Measurements from ENCODE around the gene MYADML2. TPM values are rescaled to one million over a fixed set of nuclear protein-coding genes. Genes with fewer than 3 reads are reported as not detected.

MYADML2 gene
- total and polyA plus RNA-seq, 10 of the 15 experiments (the other 5 are each of a cell fraction or from before 2014, with no cell fraction given), result not detected

DNA sequence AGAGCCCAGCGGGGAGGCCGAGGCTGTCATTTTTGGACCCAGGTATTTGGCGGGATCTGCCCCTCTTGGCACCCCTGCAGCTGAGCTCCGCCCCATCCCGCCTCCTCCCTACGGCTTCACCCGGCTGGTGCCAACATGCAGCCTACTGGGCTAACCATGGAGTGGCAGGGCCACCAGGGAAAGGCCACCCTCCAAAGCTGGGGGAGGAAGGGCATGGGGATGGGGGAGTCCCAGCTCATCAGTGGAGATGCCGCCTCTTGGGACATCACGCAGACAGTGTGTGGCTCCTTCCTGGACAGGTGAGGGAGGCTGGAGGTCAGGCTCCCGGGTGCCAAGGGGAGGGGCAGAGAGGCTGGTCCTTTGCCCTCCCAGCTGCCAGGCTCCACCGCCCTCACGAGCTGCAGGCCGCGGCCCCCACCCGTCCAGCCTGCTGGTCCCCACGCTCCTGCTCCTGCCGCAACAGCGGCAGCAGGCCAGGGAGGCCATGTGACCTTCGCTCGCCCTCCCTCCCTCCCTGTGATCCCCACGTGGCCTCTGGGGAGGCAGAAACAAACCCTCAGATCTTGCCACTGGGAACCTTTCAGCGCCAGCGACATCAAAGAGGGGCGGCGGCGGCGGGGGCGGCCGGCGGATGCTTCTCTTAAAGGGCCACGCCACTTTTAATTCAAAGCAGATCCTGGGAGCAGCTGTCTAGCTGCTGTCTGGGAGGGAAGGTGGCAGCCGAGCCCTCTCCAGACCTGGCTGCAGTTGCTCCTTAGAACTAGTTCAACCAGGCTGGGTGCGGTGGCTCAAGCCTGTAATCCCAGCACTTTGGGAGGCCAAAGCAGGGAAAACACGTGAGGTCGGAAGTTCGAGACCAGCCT, 20.7 kb upstream of the MYADML2 start:
- FAIRE-seq (peak; percentile 88), ATAC-seq (peak; percentile 98), DNase-seq (ENCODE audit: low read depth, low spot score) (peak; percentile 40)
- no peak overlapping the region; the same call in 1 of the 2 replicates for H3K9ac ChIP-seq (ENCODE audit: control insufficient read depth, insufficient read depth, low read length)
- no peaks in the 10 kb centered on the region; the same call in 2 of the 3 replicates for H3K9me3 ChIP-seq (replicated peaks; ENCODE audit: control insufficient read depth, insufficient read depth, low read length)
- H3K4me2 ChIP-seq (ENCODE audit: control insufficient read depth, insufficient read depth), result peak overlapping the region; percentile 49
- ChIA-PET SMC1A (ENCODE audit: uncharacterized antibody, unreplicated experiment) (interaction anchor here (1.0 to 2.0 kb wide), 4 partner anchors 9 to 70 kb away, joined by 3 to 9 read pairs (median 6); partner anchors contain the start of genes ASPSCR1 and DCXR), RAD21 (ENCODE audit: unreplicated experiment) (interaction anchor here (0.6 to 1.9 kb wide), 6 partner anchors 8 to 73 kb away, joined by 3 to 12 read pairs (median 4); partner anchors contain the start of genes CENPX and LRRC45), POLR2A (interaction anchor here (0.6 to 2.3 kb wide), 16 partner anchors 9 to 785 kb away, joined by 3 to 18 read pairs (median 3); partner anchors contain the start of genes ASPSCR1, DCXR, FASN and MCRIP1), CTCF (interaction anchor here (0.7 to 2.9 kb wide), 4 partner anchors 8 to 54 kb away, joined by 3 to 28 read pairs (median 5); partner anchors contain the start of genes CENPX and LRRC45)
- H3K27ac ChIP-seq (ENCODE audit: control insufficient read depth, insufficient read depth), result no peak overlapping the region
- peaks cover 1 to 5% of the 10 kb centered on the region in 2 experiments; a peak in 3 of 4 replicates for H3K27me3 ChIP-seq (replicated peaks in 1 of 2; ENCODE audit: control insufficient read depth in 2 of 2, insufficient read depth in 2 of 2, low read length in 1 of 2)
- intact Hi-C loops (cut with micrococcal nuclease; ENCODE audit: unreplicated experiment), result loop anchor here (5.0 kb wide), 1 partner anchor 40 kb away; the partner anchor contains the start of gene MAFG
- in situ Hi-C loops (cut with MboI), result no loop called here
- WGBS (ENCODE audit: insufficient coverage, insufficient replicate concordance, low lambda C conversion rate, missing lambda C conversion rate), result 40% methylated on average over 15 of the region's 36 CpGs
- peak overlapping the region; percentile 77 for H2AFZ ChIP-seq (ENCODE audit: control insufficient read depth, low read depth, low read length)
- no peaks in the 10 kb centered on the region for H4K20me1 ChIP-seq (ENCODE audit: control insufficient read depth, insufficient read depth)
- H3K36me3 ChIP-seq (ENCODE audit: control insufficient read depth in 2 of 2, insufficient read depth in 2 of 2, low read length in 1 of 2), result no peaks in the 10 kb centered on the region
- H3K4me3 ChIP-seq, result no peak overlapping the region
- no peaks in the 10 kb centered on the region for H3K79me2 ChIP-seq (ENCODE audit: control insufficient read depth, insufficient read depth, low read length)
- H3K4me1 ChIP-seq (ENCODE audit: control insufficient read depth, insufficient read depth, low read length), result peaks cover 18% of the 10 kb centered on the region
- BruUV-seq (replicated peaks), result no TSS peak
- peak; percentile 76 for TF ChIP-seq POLR2A (IDR thresholded peaks at IDR 0.05; ENCODE audit: low read depth, low read length)
- TF ChIP-seq, protein P1, sequence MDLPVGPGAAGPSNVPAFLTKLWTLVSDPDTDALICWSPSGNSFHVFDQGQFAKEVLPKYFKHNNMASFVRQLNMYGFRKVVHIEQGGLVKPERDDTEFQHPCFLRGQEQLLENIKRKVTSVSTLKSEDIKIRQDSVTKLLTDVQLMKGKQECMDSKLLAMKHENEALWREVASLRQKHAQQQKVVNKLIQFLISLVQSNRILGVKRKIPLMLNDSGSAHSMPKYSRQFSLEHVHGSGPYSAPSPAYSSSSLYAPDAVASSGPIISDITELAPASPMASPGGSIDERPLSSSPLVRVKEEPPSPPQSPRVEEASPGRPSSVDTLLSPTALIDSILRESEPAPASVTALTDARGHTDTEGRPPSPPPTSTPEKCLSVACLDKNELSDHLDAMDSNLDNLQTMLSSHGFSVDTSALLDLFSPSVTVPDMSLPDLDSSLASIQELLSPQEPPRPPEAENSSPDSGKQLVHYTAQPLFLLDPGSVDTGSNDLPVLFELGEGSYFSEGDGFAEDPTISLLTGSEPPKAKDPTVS (IDR thresholded peaks at IDR 0.05; ENCODE audit: low read depth, low read length), result no peak
- no peak for TF ChIP-seq RUNX3 (IDR thresholded peaks at IDR 0.05; ENCODE audit: low read length)
- TF ChIP-seq NR2F1 (conservative IDR thresholded peaks at IDR 0.05), result peak; percentile 87
- TF ChIP-seq KAT2A (conservative IDR thresholded peaks at IDR 0.05; ENCODE audit: control insufficient read depth, low read depth, low read length), result no peak
- TF ChIP-seq, protein P2, sequence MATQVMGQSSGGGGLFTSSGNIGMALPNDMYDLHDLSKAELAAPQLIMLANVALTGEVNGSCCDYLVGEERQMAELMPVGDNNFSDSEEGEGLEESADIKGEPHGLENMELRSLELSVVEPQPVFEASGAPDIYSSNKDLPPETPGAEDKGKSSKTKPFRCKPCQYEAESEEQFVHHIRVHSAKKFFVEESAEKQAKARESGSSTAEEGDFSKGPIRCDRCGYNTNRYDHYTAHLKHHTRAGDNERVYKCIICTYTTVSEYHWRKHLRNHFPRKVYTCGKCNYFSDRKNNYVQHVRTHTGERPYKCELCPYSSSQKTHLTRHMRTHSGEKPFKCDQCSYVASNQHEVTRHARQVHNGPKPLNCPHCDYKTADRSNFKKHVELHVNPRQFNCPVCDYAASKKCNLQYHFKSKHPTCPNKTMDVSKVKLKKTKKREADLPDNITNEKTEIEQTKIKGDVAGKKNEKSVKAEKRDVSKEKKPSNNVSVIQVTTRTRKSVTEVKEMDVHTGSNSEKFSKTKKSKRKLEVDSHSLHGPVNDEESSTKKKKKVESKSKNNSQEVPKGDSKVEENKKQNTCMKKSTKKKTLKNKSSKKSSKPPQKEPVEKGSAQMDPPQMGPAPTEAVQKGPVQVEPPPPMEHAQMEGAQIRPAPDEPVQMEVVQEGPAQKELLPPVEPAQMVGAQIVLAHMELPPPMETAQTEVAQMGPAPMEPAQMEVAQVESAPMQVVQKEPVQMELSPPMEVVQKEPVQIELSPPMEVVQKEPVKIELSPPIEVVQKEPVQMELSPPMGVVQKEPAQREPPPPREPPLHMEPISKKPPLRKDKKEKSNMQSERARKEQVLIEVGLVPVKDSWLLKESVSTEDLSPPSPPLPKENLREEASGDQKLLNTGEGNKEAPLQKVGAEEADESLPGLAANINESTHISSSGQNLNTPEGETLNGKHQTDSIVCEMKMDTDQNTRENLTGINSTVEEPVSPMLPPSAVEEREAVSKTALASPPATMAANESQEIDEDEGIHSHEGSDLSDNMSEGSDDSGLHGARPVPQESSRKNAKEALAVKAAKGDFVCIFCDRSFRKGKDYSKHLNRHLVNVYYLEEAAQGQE (IDR thresholded peaks at IDR 0.05; ENCODE audit: low read depth, low read length), result no peak
- TF ChIP-seq SUZ12 (IDR thresholded peaks at IDR 0.05; ENCODE audit: unreplicated experiment), result no peak
- TF ChIP-seq, protein P3, sequence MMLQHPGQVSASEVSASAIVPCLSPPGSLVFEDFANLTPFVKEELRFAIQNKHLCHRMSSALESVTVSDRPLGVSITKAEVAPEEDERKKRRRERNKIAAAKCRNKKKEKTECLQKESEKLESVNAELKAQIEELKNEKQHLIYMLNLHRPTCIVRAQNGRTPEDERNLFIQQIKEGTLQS (IDR thresholded peaks at IDR 0.05; ENCODE audit: borderline replicate concordance, extremely low read depth, low read depth, low read length), result peak; percentile 65; the same call in 1 of the 2 replicates
- peak in 1 of 2 experiments; percentile 14; a peak in 1 of 4 replicates for TF ChIP-seq IKZF2 (IDR thresholded peaks at IDR 0.05)
- 0 out of 2 replicates have a peak, but pooled peaks have one; percentile 26 for TF ChIP-seq YY1 (IDR thresholded peaks at IDR 0.05; ENCODE audit: low read depth, low read length)
- no peak for TF ChIP-seq IRF4 (IDR thresholded peaks at IDR 0.05; ENCODE audit: low read depth, low read length)
- no peak for TF ChIP-seq HDAC6 (IDR thresholded peaks at IDR 0.05; ENCODE audit: unreplicated experiment)
- peak; percentile 9 to 70; a peak in 2 of 4 replicates for TF ChIP-seq BHLHE40 (IDR thresholded peaks at IDR 0.05; ENCODE audit: borderline replicate concordance in 1 of 2, low read depth in 2 of 2, low read length in 1 of 2)
- TF ChIP-seq PKNOX1 (IDR thresholded peaks at IDR 0.05), result 0 out of 2 replicates have a peak, but pooled peaks have one; percentile 30

Data from GM12878 (cell line).